H1 (cell line): Measurements from ENCODE around the gene ONECUT2. TPM values are rescaled to one million over a fixed set of nuclear protein-coding genes. Genes with fewer than 3 reads are reported as not detected.

Source experiments
- CTCF ChIA-PET: fragments of 300-600 bp; sonication (Branson Sonifier 250); formaldehyde crosslinking; loops from one replicate; lab custom pipeline; 2021; ENCODE audit not compliant: partially characterized antibody; lab: Charles Lee
- POLR2A ChIA-PET: fragments of 300-600 bp; sonication (Branson Sonifier 250); formaldehyde crosslinking; loops from one replicate; lab custom pipeline; 2021; ENCODE audit warnings: inconsistent platforms; ENCODE audit not compliant: partially characterized antibody; lab: Charles Lee
- DNase-seq, 2 experiments: peaks; one replicate each; pipeline versions ENCODE4 v3.0.0 to v3.0.0-alpha.2; 2010 to 2022; ENCODE audit warnings: low spot score in 2 of 2, low read depth in 1 of 2, mixed read lengths in 1 of 2
- FAIRE-seq: peaks from 2 replicates; lab custom pipeline; 2011; peaks lifted over from hg19 to GRCh38; lab: Jason Lieb, UNC
- H2AFZ ChIP-seq: 2 replicates; pipeline ENCODE4 v1.8.1; 2012; ENCODE audit warnings: low read length, inconsistent platforms
- H2AK5ac ChIP-seq: 2 replicates; pipeline ENCODE4 v1.6.1; 2013; ENCODE audit warnings: low read depth, low read length
- H2BK120ac ChIP-seq: replicated peaks from 2 replicates; pipeline ENCODE3; 2013; ENCODE audit warnings: low read depth, low read length, inconsistent platforms
- H2BK12ac ChIP-seq: 2 replicates; pipeline ENCODE4 v1.6.1; 2013; ENCODE audit warnings: low read depth, low read length
- H2BK15ac ChIP-seq: 2 replicates; pipeline ENCODE4 v1.6.1; 2013; ENCODE audit warnings: low read length
- H2BK20ac ChIP-seq: 2 replicates; pipeline ENCODE4 v1.6.1; 2013; ENCODE audit warnings: low read length
- H2BK5ac ChIP-seq: 2 replicates; pipeline ENCODE4 v1.6.1; 2013; ENCODE audit warnings: low read depth, low read length
- H3K14ac ChIP-seq: 2 replicates; pipeline ENCODE4 v1.6.1; 2013; ENCODE audit warnings: inconsistent platforms; ENCODE audit not compliant: insufficient read length
- H3K18ac ChIP-seq: 2 replicates; pipeline ENCODE4 v1.6.1; 2013; ENCODE audit warnings: low read length; ENCODE audit errors: extremely low read depth
- H3K23ac ChIP-seq: 2 replicates; pipeline ENCODE4 v1.6.1; 2013; ENCODE audit warnings: inconsistent platforms; ENCODE audit not compliant: insufficient read length
- H3K23me2 ChIP-seq: 2 replicates; pipeline ENCODE4 v1.6.1; 2013; ENCODE audit warnings: low read depth, low read length
- H3K27ac ChIP-seq: 2 replicates; pipeline ENCODE4 v1.6.1; 2011; ENCODE audit warnings: low read depth, low read length, inconsistent platforms
- H3K27me3 ChIP-seq, 4 experiments: replicated peaks in 1 of 4; 1 replicate in 1 of 4; 2 replicates in 3 of 4; pipeline versions ENCODE4 v1.6.1 to v1.8.1; 2011 to 2013; ENCODE audit warnings: low read length in 3 of 4, mild to moderate bottlenecking in 3 of 4, inconsistent platforms in 2 of 4, mixed read lengths in 2 of 4, moderate library complexity in 1 of 4; ENCODE audit not compliant: control insufficient read depth in 3 of 4, insufficient read depth in 3 of 4; ENCODE audit errors: extremely low read depth in 1 of 4
- H3K36me3 ChIP-seq, 4 experiments: 2 replicates each; pipeline versions ENCODE4 v1.6.1 to v1.8.1; 2011 to 2013; ENCODE audit warnings: mild to moderate bottlenecking in 4 of 4, low read length in 3 of 4, moderate library complexity in 2 of 4, control low read depth in 1 of 4, inconsistent platforms in 1 of 4; ENCODE audit not compliant: insufficient read depth in 4 of 4, control insufficient read depth in 2 of 4
- H3K4ac ChIP-seq: replicated peaks from 2 replicates; pipeline ENCODE3; 2013; ENCODE audit warnings: low read length, low read depth, mixed read lengths, inconsistent platforms; ENCODE audit not compliant: insufficient read length
- H3K4me1 ChIP-seq, 4 experiments: replicated peaks in 1 of 4; 1 replicate in 1 of 4; 2 replicates in 3 of 4; pipeline versions ENCODE4 v1.6.1 to v1.8.1; 2011 to 2013; ENCODE audit warnings: low read length in 3 of 4, inconsistent platforms in 2 of 4, mixed read lengths in 1 of 4; ENCODE audit not compliant: insufficient read depth in 4 of 4, control insufficient read depth in 3 of 4
- H3K4me2 ChIP-seq, 2 experiments: 2 replicates each; pipeline versions ENCODE4 v1.6.1 to v1.8.1; 2011 to 2013; ENCODE audit warnings: low read depth in 2 of 2, low read length in 2 of 2, control low read depth in 1 of 2, inconsistent platforms in 1 of 2, mild to moderate bottlenecking in 1 of 2; ENCODE audit not compliant: insufficient read depth in 1 of 2
- H3K4me3 ChIP-seq, 4 experiments: fragments of 200-600, 300-600 bp in 1 of 4; sonication (generic), shearing (Covaris generic), sonication (Bioruptor Twin) in 1 of 4; 2 replicates each; pipeline versions ENCODE4 v1.5.1 to v1.8.1; 2011 to 2016; ENCODE audit warnings: low read length in 4 of 4, low read depth in 3 of 4, control low read depth in 2 of 4, inconsistent platforms in 2 of 4, mild to moderate bottlenecking in 2 of 4, mixed read lengths in 1 of 4, moderate library complexity in 1 of 4; ENCODE audit not compliant: insufficient read depth in 2 of 4; ENCODE audit errors: extremely low read depth in 1 of 4
- H3K56ac ChIP-seq: replicated peaks from 2 replicates; pipeline ENCODE3; 2013; ENCODE audit warnings: low read depth, mild to moderate bottlenecking, mixed read lengths, low read length, inconsistent platforms; ENCODE audit not compliant: insufficient read length
- H3K79me1 ChIP-seq: 2 replicates; pipeline ENCODE4 v1.6.1; 2013; ENCODE audit warnings: low read depth, low read length, control low read depth
- H3K79me2 ChIP-seq, 2 experiments: 2 replicates each; pipeline versions ENCODE4 v1.6.1 to v1.8.1; 2012 to 2013; ENCODE audit warnings: low read length in 2 of 2, mild to moderate bottlenecking in 2 of 2, inconsistent platforms in 1 of 2; ENCODE audit not compliant: insufficient read depth in 2 of 2, control insufficient read depth in 1 of 2
- H3K9ac ChIP-seq, 4 experiments: replicated peaks in 1 of 4; 1 replicate in 1 of 4; 2 replicates in 3 of 4; pipeline versions ENCODE4 v1.6.1 to v1.8.1; 2011 to 2013; ENCODE audit warnings: low read depth in 3 of 4, low read length in 3 of 4, control low read depth in 2 of 4, mild to moderate bottlenecking in 2 of 4, moderate library complexity in 2 of 4, inconsistent platforms in 1 of 4; ENCODE audit errors: extremely low read depth in 1 of 4
- H3K9me3 ChIP-seq, 2 experiments: 2 replicates each; pipeline versions ENCODE4 v1.6.1 to v1.8.1; 2012 to 2013; ENCODE audit warnings: mild to moderate bottlenecking in 2 of 2, moderate library complexity in 2 of 2, control low read depth in 1 of 2, inconsistent platforms in 1 of 2, low read depth in 1 of 2, low read length in 1 of 2, mixed read lengths in 1 of 2; ENCODE audit not compliant: insufficient read depth in 2 of 2
- H4K20me1 ChIP-seq, 2 experiments: replicated peaks in 1 of 2; 2 replicates each; pipeline versions ENCODE3 to v1.8.1; 2011 to 2013; ENCODE audit warnings: inconsistent platforms in 2 of 2, low read length in 2 of 2, mild to moderate bottlenecking in 1 of 2; ENCODE audit not compliant: insufficient read depth in 2 of 2, control insufficient read depth in 1 of 2
- H4K5ac ChIP-seq: 2 replicates; pipeline ENCODE4 v1.6.1; 2013; ENCODE audit warnings: low read length, low read depth, mixed read lengths, inconsistent platforms; ENCODE audit not compliant: insufficient read length
- H4K8ac ChIP-seq: 2 replicates; pipeline ENCODE4 v1.8.0; 2013; ENCODE audit warnings: mild to moderate bottlenecking, moderate library complexity, low read length, inconsistent platforms; ENCODE audit not compliant: insufficient read depth; ENCODE audit errors: extremely low read depth
- H4K91ac ChIP-seq: replicated peaks from 2 replicates; pipeline ENCODE3; 2013; ENCODE audit warnings: low read length, mixed read lengths, inconsistent platforms; ENCODE audit not compliant: insufficient read length
- CHD2 ChIP-seq: IDR thresholded peaks from 2 replicates; pipeline ENCODE4 v1.6.1; 2012; ENCODE audit warnings: low read length, improper control_type of control experiment
- CREB1 ChIP-seq: IDR thresholded peaks from 2 replicates; pipeline ENCODE4 v1.6.1; 2012; ENCODE audit warnings: inconsistent platforms
- EZH2 ChIP-seq: fragments of 200-600 bp; sonication (generic); IDR thresholded peaks from 2 replicates; pipeline ENCODE4 v1.7.1; 2012; ENCODE audit warnings: low read depth, mild to moderate bottlenecking, moderate library complexity, low read length, inconsistent platforms; ENCODE audit not compliant: severe bottlenecking
- GABPA ChIP-seq: IDR thresholded peaks from 2 replicates; pipeline ENCODE4 v1.6.1; 2011; ENCODE audit warnings: mild to moderate bottlenecking, low read length, moderate library complexity, borderline replicate concordance; ENCODE audit not compliant: insufficient read depth
- GTF2F1 ChIP-seq: IDR thresholded peaks from 2 replicates; pipeline ENCODE4 v1.6.1; 2012; ENCODE audit warnings: low read depth, low read length, improper control_type of control experiment, borderline replicate concordance
- MAX ChIP-seq: IDR thresholded peaks from 2 replicates; pipeline ENCODE4 v1.6.1; 2012; ENCODE audit warnings: inconsistent platforms
- RNF2 ChIP-seq: fragments of 200-900, 300-1000 bp; sonication (generic); IDR thresholded peaks from 2 replicates; pipeline ENCODE4 v1.7.1; 2016; ENCODE audit warnings: borderline replicate concordance, low read depth, mild to moderate bottlenecking, antibody characterized with exemption, low read length; ENCODE audit not compliant: poor library complexity, severe bottlenecking; ENCODE audit errors: missing control alignments
- SP2 ChIP-seq: IDR thresholded peaks from 2 replicates; pipeline ENCODE4 v1.6.1; 2012; ENCODE audit warnings: mild to moderate bottlenecking, low read length, inconsistent platforms
- YY1 ChIP-seq: IDR thresholded peaks from 2 replicates; pipeline ENCODE4 v1.6.1; 2011; ENCODE audit warnings: low read depth, mild to moderate bottlenecking, low read length
- WGBS, 2 experiments: shearing (Covaris generic) in 1 of 2; methylation state at CpG; one replicate each; pipeline versions ENCODE4 v1.1.6 to v1.1.7; 2013 to 2015; ENCODE audit warnings: low lambda C conversion rate in 2 of 2, mixed read lengths in 2 of 2, inconsistent platforms in 1 of 2, low coverage in 1 of 2, missing lambda C conversion rate in 1 of 2; ENCODE audit not compliant: insufficient replicate concordance in 2 of 2, insufficient coverage in 1 of 2, insufficient read length in 1 of 2; ENCODE audit errors: extremely low coverage in 1 of 2, missing lambda C conversion rate in 1 of 2; 5-methylcytosine and 5-hydroxymethylcytosine counted together
- polyA plus RNA-seq, 7 experiments: library from polyadenylated mRNA; depleted of rRNA in 3 of 7; stranded (reverse) in 5 of 7; unstranded in 2 of 7; fragments of >200 nt in 5 of 7; fragments of 200-250 nt in 2 of 7; gene quantifications; 1 replicate in 5 of 7; 2 replicates in 1 of 7; 4 replicates in 1 of 7; pipeline versions ENCODE4 v1.2.1 to v1.2.3, GENCODE V29; 2011 to 2013; ENCODE audit warnings: missing spikeins in 2 of 7, mixed read lengths in 2 of 7
- total RNA-seq: library from RNA; stranded (reverse); fragmentation: NEBNext Ultra II Directional; extraction: Animal tissue kit (Norgen Biotek cat#: 25700); gene quantifications from 2 replicates; pipeline ENCODE4 v1.2.1, GENCODE V29; 2021

ONECUT2 gene
- total and polyA plus RNA-seq, 2 of the 8 experiments (the other 6 are each of a cell fraction or from before 2014, with no cell fraction given), result 0.38 to 1.9 TPM

DNA sequence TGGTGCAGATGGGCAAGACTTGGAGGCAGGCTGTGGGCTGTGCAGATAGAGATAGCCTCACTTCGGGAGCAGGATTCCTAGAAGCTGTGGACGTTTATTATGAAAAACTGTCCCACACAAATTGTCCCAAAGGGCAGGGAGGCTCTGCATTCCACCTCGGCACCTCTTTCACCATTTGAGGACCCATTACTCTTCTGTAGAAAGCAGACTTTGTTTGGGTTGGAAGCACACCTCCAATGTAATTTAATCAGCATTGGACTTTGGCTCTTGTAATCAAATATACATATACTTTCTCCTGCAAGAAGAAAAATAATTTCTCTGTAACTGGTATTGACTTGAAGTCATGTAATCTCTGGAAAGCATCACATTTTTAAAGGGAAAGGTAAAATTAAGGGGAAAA is 8.5 kb downstream of the ONECUT2 start:
- no peak for FAIRE-seq
- peaks cover 0 to 4% (median 0%) of the 10 kb centered on the region in 4 experiments; a peak in 1 of 8 replicates for H3K36me3 ChIP-seq
- 68% methylated on average over 3 of the region's 3 CpGs; no CpG with 5 or more reads in 1 of the 2 experiments for WGBS, 2 experiments
- no peaks in the 10 kb centered on the region for H3K79me2 ChIP-seq
- no peak overlapping the region for H3K4me2 ChIP-seq
- H2BK120ac ChIP-seq, result no peak overlapping the region
- no peak overlapping the region for H3K27ac ChIP-seq
- peaks cover 3% of the 10 kb centered on the region; the same call in 1 of the 2 replicates for H3K23me2 ChIP-seq
- peaks cover 49 to 68% (median 61%) of the 10 kb centered on the region in 4 experiments for H3K27me3 ChIP-seq
- no peak overlapping the region for H3K4ac ChIP-seq
- no peak overlapping the region for H2BK5ac ChIP-seq
- no peak overlapping the region for H4K5ac ChIP-seq
- no peaks in the 10 kb centered on the region; the same call in 1 of the 2 replicates for H3K79me1 ChIP-seq
- H2BK15ac ChIP-seq, result no peak overlapping the region
- H4K8ac ChIP-seq, result no peak overlapping the region
- H2BK12ac ChIP-seq, result no peak overlapping the region
- no peak overlapping the region for H3K4me3 ChIP-seq
- peaks cover 11 to 34% of the 10 kb centered on the region in 2 experiments for H4K20me1 ChIP-seq
- H2AFZ ChIP-seq, result no peak overlapping the region
- no peak overlapping the region for H3K9ac ChIP-seq
- H3K18ac ChIP-seq, result no peak overlapping the region
- no peak for DNase-seq
- H3K56ac ChIP-seq, result no peak overlapping the region
- POLR2A ChIA-PET, result interaction anchor here (1.3 kb wide), 1 partner anchor 13 kb away, joined by 3 read pairs; no protein-coding TSS in a partner anchor
- CTCF ChIA-PET, result interaction anchor here (0.9 to 1.1 kb wide), 2 partner anchors 63 to 741 kb away, joined by 3 read pairs; no protein-coding TSS in a partner anchor
- no peak overlapping the region for H3K14ac ChIP-seq
- no peaks in the 10 kb centered on the region for H3K9me3 ChIP-seq
- H3K4me1 ChIP-seq, result peaks cover 12 to 29% (median 21%) of the 10 kb centered on the region in 4 experiments
- no peak overlapping the region for H4K91ac ChIP-seq
- no peak overlapping the region for H2AK5ac ChIP-seq
- H2BK20ac ChIP-seq, result no peak overlapping the region
- no peak overlapping the region for H3K23ac ChIP-seq
- TF ChIP-seq RNF2 (no peak), MAX (no peak), YY1 (no peak), CREB1 (no peak), GABPA (no peak), GTF2F1 (no peak), CHD2 (no peak), SP2 (no peak), EZH2 (no peak)
